Stromal cell of bone marrow (primary cell): Measurements from ENCODE around the gene FNTB.

Experiments used
- DNase-seq: peaks from one replicate; pipeline ENCODE4 v3.0.0-alpha.2; 2012; ENCODE audit warnings: low read depth

Gene FNTB

GRCh38 chr14:64953310-64953654 is 33.4 kb upstream of the FNTB start:
- no peak for DNase-seq

- no peak for DNase-seq
Measured at GRCh38 chr14:64953661-64954060, 33.0 kb upstream of the FNTB start.

DNA sequence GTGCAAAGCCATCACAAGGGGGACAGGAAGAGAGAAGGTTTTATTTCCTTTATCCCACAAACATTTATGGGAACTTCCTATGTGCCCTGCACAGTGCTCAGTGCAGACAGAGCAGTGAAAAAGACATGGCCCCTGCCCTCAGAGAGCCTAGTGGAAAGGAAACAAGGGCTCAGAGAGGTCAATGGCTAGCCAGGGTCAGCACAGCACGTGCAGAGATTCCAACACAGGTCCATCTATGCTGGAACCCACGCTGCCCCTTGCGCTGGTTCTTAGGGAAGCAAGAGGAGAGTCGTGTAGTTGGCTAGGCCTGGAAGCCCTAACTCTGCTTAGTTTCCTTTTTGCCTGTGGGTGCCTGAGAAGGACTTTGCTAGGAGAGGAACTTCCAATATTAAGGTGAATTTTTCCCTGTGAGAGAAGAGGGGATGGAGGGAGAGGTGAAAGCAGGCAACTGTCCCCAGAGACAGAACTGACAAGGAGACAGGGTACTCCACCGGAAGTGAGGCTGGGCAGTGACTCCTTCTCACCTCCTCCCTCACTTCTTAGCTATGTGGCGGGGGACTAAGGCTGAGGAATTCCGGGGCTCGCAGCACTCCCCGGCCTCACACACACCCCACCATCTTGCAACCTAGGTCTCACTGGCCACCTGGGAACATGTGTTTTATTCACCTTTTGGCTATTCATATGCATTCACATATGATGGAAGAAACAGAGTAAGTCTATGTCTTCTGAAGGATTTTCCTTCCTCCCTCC is 32.0 kb upstream of the FNTB start:
- DNase-seq = no peak

GRCh38 chr14:64955297-64955696 is 31.4 kb upstream of the FNTB start:
- DNase-seq = no peak

DNA sequence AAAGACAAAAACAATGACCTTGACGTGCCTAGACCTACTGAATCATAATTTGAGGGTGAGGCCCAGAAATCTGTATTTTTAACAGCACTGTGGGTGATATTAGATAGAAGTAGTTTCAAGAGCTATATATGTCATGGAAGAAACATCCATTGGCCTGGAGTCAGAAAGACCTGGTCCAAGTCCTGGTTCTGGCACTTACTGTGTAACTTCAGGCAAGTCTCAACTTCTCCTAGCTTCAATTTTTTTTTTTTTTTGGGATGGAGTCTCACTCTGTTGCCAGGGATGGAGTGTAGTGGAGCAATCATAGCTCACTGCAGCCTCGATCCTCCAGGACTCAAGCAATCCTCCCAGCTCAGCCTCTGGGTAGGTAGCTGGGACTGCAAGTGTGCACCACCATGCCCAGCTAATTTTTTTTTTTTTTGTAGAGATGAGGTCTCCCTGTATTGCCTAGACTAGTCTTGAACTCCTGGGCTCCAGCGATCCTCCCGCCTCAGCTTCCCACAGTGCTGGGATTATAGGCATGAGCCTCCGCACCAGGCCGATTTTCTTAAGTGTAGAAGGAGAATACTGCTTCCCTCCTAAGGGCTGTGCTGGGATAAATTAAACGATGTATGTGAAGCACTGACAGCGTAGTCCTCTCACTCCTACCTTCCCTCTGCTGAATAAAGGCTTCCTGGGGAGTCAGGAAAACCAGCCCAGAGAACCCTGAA is 29.8 kb upstream of the FNTB start:
- no peak for DNase-seq

- DNase-seq = no peak
Measured at GRCh38 chr14:64958201-64958600, 28.5 kb upstream of the FNTB start.

DNA sequence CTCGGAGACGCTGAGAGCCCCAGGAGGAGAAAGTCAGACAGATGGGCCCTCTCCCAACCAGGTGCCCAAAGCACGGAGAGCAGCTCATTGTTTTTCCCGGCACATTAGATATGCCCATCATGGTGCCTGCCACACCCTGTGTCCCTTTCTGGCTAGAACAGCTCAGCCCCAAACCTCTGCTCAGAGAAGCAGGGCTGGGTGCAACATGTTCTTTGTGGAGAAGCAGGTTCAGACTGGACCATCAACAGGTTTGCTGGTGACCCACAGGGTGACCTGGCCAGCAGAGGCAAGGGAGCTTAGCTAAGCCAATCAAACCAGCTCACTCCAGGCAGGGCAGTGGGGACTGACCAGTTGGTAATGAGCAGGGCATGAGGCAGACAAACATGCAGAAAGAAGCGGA is 28.0 kb upstream of the FNTB start:
- no peak for DNase-seq

DNA sequence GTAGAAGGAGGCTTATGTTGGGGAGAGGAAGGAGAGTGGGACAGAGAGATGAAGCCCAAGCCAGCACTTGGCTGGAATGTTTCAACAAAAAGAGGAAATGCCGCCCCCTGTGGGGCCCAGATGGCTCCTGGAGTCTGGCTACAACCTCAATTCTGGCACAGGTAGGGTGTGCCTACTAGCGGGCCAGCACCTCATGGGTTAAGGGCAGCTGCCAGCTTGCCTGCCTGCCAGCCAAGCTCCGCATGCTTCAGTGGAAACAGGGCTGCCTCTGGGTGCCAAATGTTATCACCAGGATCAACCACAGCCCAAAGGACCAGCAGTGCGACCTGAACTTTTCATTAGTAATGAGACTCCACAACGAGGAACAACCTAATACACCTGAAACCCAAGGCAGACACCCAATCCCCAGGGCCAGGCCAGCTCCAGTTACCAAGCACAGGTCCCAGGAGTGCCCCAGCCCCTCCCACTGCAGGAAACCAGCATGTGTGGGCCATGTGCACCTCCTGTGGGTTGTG is 25.9 kb upstream of the FNTB start:
- no peak for DNase-seq

DNA sequence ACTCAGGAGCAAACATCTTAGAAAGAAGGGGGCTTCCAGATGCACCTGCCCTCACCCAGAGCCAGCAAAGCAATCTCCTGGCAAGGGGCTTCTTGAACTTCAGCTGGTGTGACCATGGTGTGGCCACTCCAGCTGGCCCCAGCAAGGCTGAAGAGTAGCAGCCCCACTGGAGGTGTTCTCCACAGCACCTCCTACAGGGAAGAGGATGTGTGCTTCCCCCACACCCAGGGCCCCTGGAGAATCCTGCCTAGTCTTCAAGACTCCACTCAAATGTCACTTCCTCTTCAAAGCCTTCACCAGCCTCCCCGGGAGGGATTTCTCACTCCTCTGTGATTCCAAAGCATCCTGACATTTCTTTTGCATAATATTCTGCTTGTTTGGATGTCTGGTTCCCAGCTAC is 23.1 kb upstream of the FNTB start:
- DNase-seq = no peak

DNA sequence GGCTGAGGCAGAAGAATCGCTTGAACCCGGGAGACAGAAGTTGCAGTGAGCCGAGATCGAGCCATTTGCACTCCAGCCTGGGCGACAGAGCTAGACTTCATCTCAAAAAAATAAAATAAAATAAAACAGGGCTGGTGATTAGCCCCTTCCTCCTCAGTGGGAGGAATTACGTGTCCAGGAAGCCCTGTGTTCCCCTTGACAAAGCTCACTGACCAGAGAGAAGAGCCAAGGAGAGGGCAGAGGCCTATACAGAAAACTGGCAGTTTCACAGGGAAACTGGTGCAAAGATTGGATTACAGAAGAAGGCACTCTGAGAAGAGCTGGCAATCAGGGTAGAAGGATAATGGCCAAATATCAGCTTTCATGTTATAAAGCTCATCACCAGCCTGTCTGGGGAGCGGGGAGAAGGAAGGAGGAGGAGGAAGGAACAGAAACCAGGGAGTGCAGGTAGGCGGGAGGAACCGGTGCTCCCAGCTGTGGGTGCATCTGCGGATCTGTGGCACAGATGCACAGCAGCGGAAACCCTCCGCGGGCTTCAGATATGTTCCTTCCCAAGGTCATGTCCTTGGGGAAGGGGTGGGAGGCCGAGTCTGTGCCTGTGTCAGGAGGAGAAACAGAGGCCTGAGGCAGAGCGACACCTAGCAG is 21.2 kb upstream of the FNTB start:
- no peak for DNase-seq

DNA sequence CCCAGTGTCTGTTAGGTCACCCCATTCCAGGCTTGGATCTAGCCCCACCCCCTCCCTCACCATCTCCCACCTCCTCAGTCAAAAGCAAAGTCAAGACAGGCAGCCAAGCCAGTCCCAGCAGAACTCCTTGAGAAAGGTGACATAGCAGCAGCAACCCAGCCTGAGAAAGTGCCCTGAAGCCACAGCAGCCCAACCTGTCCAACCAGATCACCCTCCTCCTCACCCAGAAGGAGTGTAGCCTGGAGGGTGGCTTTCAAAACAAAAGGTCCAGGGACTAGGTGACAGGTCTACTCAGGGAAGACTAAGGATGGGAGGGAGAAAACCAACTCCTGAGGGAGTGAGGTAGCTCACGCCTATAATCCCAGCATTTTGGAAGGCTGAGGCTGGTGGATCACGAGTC is 19.7 kb upstream of the FNTB start:
- DNase-seq = no peak

- no peak for DNase-seq
Measured at GRCh38 chr14:64968167-64968566, 18.5 kb upstream of the FNTB start.

DNA sequence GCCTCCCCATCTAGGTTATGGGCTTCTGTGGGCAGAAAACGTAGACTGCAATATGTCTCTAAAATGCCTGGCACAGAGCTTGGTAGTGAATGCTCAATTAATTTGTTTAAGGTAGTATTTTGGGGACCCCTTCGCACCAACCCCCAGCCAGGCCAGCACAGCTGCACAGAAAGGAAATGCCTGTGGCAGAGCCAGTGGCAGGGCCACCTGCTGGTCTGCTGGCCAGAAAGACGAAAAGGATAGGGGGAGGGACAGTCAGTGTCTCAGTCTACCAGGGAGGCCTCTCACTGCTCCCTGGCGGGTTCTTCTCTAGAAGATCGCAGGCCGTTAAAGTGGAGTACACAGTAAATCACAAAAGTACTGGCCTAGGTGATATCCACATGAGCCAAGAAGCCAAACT is 18.0 kb upstream of the FNTB start:
- DNase-seq = no peak

DNA sequence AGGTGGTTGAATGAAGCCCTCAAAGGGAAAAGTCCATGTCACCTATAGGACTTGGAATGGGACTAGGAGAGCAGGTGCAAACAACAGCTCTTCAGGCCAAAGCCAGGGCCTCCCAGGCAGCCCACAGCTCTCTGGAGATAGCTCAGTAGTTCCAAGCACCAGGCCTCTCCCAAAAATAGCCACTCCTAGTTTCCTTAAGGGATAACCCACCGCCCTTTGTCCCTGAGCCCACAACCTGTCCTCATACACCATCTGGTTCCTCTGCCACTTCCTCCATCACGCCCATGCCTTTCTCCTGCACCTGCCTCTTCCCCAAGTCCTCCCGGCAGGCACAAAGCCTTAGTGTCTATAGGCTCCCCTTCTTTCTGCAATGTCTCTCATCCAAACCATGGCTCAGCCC is 16.7 kb upstream of the FNTB start:
- DNase-seq = no peak

DNA sequence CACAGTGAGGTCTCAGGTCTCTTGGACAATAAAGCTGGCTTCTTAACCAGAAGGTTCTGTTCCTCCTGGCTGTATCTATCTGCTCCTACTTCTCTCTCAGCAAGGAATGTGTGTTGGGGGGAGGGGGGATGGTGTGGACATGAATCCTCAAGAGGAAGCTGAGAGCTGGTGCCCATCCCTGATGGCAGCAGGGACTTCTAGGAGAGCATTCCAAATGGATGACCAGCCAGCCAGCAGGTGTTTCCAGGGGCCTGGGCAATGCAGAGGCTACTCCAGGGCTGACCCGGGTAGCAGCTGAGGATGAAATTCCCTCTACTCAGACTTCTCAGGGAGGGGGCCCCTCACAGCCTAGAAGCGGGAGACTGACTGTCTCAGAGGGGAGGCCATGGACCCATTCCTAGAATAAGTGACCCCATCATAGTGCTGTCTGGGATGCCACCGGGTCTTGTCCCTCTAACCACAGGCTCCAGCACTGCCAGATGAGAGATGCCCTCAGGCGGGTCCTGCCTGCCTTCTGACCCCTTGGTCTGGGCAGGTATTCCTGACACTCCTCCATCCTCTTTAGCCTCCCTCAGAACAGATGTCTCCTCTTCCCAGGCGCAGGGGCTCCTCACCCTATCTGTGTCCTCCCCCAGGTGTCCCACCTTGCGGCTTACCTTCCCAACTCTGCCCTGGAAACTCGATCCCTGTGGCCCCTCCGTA is 15.8 kb upstream of the FNTB start:
- DNase-seq = no peak

DNA sequence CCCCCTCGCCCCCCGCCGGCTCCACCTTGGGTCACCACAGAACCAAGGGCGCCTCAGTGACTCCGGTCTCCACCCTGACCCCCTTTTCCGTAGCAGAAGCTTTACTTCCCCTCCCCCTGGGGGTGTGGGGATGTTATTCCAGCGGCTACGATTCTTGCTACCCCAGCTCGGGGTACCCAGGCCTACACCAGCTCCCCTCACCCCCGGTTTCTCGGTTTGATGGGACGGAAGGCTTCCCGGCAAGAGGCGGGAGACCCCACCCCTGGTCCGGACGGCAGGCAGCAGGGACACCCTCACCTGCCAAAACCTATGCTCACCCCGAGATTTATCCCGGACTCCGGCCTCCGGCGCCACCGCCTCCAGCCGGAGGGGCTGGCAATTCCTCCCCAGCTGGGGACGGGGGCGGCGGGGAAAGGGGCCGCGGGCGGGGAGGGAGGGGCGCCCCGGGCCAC is 15.2 kb upstream of the FNTB start:
- DNase-seq = no peak

DNA sequence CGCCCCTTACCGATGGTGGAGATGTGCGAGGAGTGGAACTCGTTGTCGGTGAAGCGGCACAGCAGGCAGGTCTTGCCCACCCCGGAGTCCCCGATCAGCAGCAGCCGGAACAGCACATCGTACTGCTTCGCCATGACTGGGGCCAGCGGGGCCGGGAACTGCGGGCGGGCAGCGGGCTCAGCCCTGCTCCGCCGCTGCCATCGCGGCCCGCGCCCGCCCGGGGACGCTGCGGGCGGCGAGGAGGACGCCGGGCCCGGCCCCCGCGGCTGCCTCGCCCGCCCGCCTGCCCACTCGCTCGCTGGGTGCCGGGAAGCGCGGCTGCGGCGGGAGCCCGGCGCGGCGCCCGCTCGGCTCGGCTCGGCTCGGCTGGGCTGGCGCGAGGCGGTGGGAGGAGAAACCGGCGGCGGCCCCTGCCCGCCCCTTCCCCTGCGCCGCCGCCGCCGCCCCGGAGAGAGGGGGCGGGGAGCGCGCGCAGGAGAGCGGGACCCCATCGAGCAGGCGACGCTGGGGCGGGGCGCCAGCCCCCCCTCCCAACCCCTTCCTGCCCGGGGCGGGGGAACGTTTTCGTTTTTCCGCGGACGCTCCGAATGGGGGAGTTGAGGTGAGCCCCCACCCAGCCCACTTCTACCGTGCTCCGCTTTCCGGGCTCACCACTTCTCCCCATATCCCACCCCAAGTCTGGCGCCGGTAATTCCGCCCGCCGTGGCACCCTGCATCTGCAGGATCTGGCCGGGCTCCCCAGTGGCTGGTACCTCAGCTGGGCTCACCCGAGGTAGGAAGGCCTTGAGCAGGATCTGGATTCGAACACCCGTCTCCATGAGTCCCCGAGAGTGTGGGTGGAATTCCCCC is 14.5 kb upstream of the FNTB start, which contains the start of gene RAB15:
RAB15 (minus strand) TSS at position 394 of the 849 bp plus-strand sequence; CDS start at position 134, 260 bp downstream.
- DNase-seq = no peak

DNA sequence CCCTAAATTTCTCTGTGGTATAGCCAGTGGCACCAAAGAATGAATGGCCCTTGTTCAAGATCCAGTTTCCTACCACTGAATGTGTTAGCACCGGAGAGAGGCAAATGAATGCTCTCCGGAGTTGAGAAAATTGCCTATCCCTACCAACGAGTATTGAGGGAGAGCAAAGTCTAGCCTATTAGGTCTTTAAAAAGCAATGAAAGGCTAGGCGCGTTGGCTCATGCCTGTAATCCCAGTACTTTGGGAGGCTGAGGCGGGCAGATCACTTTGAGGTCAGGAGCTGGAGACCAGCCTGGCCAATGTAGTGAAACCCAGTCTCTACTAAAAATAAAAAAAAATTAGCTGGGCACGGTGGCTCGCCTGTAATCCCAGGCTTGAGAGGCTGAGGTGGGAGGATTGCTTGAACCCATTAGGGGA is 13.7 kb upstream of the FNTB start:
- DNase-seq = no peak

DNA sequence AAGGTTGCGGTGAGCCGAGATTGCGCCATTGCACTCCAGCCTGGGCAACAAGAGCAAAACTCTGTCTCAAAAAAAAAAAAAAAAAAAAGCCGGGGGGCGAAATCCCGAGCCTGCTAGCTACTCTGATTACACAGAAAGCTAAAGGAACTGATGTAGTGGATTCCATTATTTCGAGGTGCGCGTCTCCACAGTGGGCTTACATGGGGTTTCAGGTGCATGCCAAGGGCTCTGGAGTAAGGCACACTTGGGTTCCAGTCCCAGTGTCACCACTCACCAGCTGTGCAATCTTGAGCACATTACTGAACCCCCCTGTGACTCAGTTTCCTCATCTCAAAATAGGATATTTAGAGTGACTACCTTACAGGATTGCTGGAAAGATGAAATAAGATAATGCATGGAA is 12.9 kb upstream of the FNTB start:
- DNase-seq = no peak

- DNase-seq = no peak
Measured at GRCh38 chr14:64974563-64974962, 12.1 kb upstream of the FNTB start.

- DNase-seq = no peak
Measured at GRCh38 chr14:64979336-64980074, 7.2 kb upstream of the FNTB start.
